ENCODE results near the gene MACF1.
"Not testable (repeated sequence)": the region's sequence is repeated elsewhere in the genome, so short reads cannot be mapped to it uniquely, and the experiment has no call there.

- not testable (repeated sequence) for TF ChIP-seq EZH2 (IDR thresholded peaks at IDR 0.05; ENCODE audit: borderline replicate concordance, low read length)
- TF ChIP-seq, protein P1, sequence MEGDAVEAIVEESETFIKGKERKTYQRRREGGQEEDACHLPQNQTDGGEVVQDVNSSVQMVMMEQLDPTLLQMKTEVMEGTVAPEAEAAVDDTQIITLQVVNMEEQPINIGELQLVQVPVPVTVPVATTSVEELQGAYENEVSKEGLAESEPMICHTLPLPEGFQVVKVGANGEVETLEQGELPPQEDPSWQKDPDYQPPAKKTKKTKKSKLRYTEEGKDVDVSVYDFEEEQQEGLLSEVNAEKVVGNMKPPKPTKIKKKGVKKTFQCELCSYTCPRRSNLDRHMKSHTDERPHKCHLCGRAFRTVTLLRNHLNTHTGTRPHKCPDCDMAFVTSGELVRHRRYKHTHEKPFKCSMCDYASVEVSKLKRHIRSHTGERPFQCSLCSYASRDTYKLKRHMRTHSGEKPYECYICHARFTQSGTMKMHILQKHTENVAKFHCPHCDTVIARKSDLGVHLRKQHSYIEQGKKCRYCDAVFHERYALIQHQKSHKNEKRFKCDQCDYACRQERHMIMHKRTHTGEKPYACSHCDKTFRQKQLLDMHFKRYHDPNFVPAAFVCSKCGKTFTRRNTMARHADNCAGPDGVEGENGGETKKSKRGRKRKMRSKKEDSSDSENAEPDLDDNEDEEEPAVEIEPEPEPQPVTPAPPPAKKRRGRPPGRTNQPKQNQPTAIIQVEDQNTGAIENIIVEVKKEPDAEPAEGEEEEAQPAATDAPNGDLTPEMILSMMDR (conservative IDR thresholded peaks at IDR 0.05 in 1 of 2, IDR thresholded peaks at IDR 0.05 in 1 of 2; ENCODE audit: extremely low read depth in 1 of 2, insufficient read depth in 1 of 2, low read depth in 1 of 2, low read length in 2 of 2) = not testable (repeated sequence)
Measured at GRCh38 chr1:39496520-39496919, 292.0 kb downstream of the MACF1 start.
